Common myeloid progenitor, CD34-positive (primary cell): ENCODE measurements around the gene FNIP2.

Experiments used
- CTCF ChIA-PET: fragments of 350-600 bp; sonication (Branson Sonifier 250); formaldehyde crosslinking; loops from one replicate; lab custom pipeline; 2021; ENCODE audit warnings: antibody characterized with exemption; lab: Charles Lee
- POLR2A ChIA-PET: fragments of 350-600 bp; sonication (Branson Sonifier 250); formaldehyde crosslinking; loops from one replicate; lab custom pipeline; 2021; ENCODE audit warnings: antibody characterized with exemption; lab: Charles Lee
- DNase-seq, 3 donors: peaks; one replicate each; pipeline versions ENCODE4 v3.0.0 to v3.0.0-alpha.2; 2013
- H3K27ac ChIP-seq, 2 experiments: 1 replicate in 1 of 2; 2 replicates in 1 of 2; pipeline ENCODE4 v1.7.0; 2013; ENCODE audit warnings: inconsistent platforms in 2 of 2, low read length in 2 of 2, mild to moderate bottlenecking in 2 of 2, low read depth in 1 of 2, moderate library complexity in 1 of 2; ENCODE audit not compliant: severe bottlenecking in 2 of 2, insufficient read depth in 1 of 2, poor library complexity in 1 of 2
- H3K27me3 ChIP-seq, 5 experiments: replicated peaks in 2 of 5; 1 replicate in 3 of 5; 2 replicates in 2 of 5; pipeline versions ENCODE4 v1.6.1 to v1.7.0; 2013; ENCODE audit warnings: low read length in 4 of 5, mild to moderate bottlenecking in 2 of 5, moderate library complexity in 2 of 5, inconsistent platforms in 1 of 5; ENCODE audit not compliant: insufficient read depth in 5 of 5, control insufficient read depth in 4 of 5
- H3K36me3 ChIP-seq, 4 experiments: 1 replicate in 2 of 4; 2 replicates in 2 of 4; pipeline versions ENCODE4 v1.6.1 to v1.7.0; 2013; ENCODE audit warnings: low read length in 3 of 4, control low read depth in 1 of 4, mild to moderate bottlenecking in 1 of 4; ENCODE audit not compliant: control insufficient read depth in 4 of 4, insufficient read depth in 4 of 4
- H3K4me1 ChIP-seq, 4 experiments: 1 replicate in 3 of 4; 2 replicates in 1 of 4; pipeline versions ENCODE4 v1.6.1 to v1.7.1; 2013; ENCODE audit warnings: low read length in 3 of 4, mild to moderate bottlenecking in 3 of 4, control low read depth in 1 of 4, inconsistent platforms in 1 of 4, moderate library complexity in 1 of 4; ENCODE audit not compliant: control insufficient read depth in 4 of 4, insufficient read depth in 4 of 4; ENCODE audit errors: control extremely low read depth in 1 of 4
- H3K4me3 ChIP-seq, 7 experiments: 1 replicate in 4 of 7; 2 replicates in 3 of 7; pipeline versions ENCODE4 v1.5.1 to v1.7.0; 2013; ENCODE audit warnings: mild to moderate bottlenecking in 7 of 7, low read length in 6 of 7, moderate library complexity in 6 of 7, inconsistent platforms in 2 of 7, low read depth in 2 of 7, control low read depth in 1 of 7; ENCODE audit not compliant: insufficient read depth in 4 of 7, control insufficient read depth in 1 of 7; ENCODE audit errors: extremely low read depth in 1 of 7
- H3K9me3 ChIP-seq, 5 experiments: 1 replicate in 4 of 5; 2 replicates in 1 of 5; pipeline versions ENCODE4 v1.6.1 to v1.7.1; 2013; ENCODE audit warnings: low read length in 4 of 5, mild to moderate bottlenecking in 2 of 5, inconsistent platforms in 1 of 5, low read depth in 1 of 5, moderate library complexity in 1 of 5; ENCODE audit not compliant: control insufficient read depth in 4 of 5, insufficient read depth in 2 of 5; ENCODE audit errors: control extremely low read depth in 1 of 5
- WGBS: methylation state at CpG from one replicate; pipeline ENCODE4 v1.1.5; 2013; ENCODE audit not compliant: insufficient coverage; 5-methylcytosine and 5-hydroxymethylcytosine counted together

The FNIP2 gene

GRCh38 chr4:158760866-158761265, 8.0 kb upstream of the FNIP2 start:
- Histone ChIP-seq H3K4me1 (no peaks in the 10 kb centered on the region), H3K9me3 (peaks cover 0 to 4% (median 0%) of the 10 kb centered on the region in 5 experiments), H3K27me3 (no peaks in the 10 kb centered on the region), H3K27ac (no peak overlapping the region), H3K4me3 (no peak overlapping the region), H3K36me3 (no peaks in the 10 kb centered on the region)
- no peak for DNase-seq
- WGBS = 100% methylated on average over 1 of the region's 4 CpGs
- ChIA-PET CTCF (no interaction called here), POLR2A (no interaction called here)

DNA sequence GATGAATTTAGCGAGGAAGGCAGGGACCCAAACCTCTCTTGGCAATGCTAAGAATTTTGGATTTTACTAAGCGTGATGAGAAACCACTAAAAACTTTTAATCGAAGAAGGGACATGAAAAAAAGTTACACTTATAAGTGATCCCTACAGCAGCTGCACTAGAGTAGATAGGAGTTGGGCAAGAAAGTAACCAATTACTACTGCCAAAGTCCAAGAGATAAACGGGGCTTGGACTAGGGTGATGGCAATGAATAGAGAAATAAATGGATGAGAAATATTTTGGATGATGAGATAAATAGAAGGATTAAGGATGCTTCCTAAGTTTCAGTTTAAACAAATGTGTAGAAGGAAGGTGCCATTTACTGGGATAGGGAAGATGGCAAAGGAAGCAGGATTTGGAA, 6.3 kb upstream of the FNIP2 start:
- H3K36me3 ChIP-seq = no peaks in the 10 kb centered on the region
- DNase-seq = no peak
- H3K27me3 ChIP-seq = no peaks in the 10 kb centered on the region
- POLR2A ChIA-PET = no interaction called here
- WGBS = 88% methylated on average over 4 of the region's 4 CpGs
- no peak overlapping the region for H3K4me3 ChIP-seq
- no peaks in the 10 kb centered on the region for H3K9me3 ChIP-seq
- peaks cover 0 to 8% (median 1%) of the 10 kb centered on the region in 4 experiments for H3K4me1 ChIP-seq
- CTCF ChIA-PET = interaction anchor here (0.9 to 1.8 kb wide), 3 partner anchors 11 to 23 kb away, joined by 3 to 5 read pairs (median 4); no protein-coding TSS in a partner anchor
- H3K27ac ChIP-seq = no peak overlapping the region

DNA sequence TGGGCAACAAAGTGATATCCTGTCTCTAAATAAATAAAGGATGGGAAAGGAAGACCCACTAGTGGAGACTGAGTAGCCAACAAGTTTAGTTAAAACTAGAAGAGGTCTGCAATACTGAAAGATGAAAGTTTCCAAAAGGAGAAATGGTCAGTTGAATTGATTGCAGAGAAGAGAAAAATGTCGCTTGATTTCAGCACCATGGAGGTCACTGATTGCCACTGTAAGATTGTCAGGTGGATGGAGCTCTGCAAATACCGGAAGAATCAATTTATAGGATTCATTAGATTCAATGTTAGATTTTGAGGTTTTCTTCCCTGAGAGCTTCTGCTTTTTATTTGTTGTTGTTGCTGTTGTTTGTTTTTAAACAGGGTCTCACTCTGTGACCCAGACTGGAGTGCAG, 5.4 kb upstream of the FNIP2 start:
- Histone ChIP-seq H3K27ac (no peak overlapping the region), H3K4me3 (no peak overlapping the region), H3K4me1 (peaks cover 0 to 15% (median 6%) of the 10 kb centered on the region in 4 experiments), H3K27me3 (no peaks in the 10 kb centered on the region), H3K9me3 (no peaks in the 10 kb centered on the region), H3K36me3 (no peaks in the 10 kb centered on the region)
- DNase-seq = no peak
- ChIA-PET POLR2A (no interaction called here), CTCF (interaction anchor here (0.9 to 1.8 kb wide), 5 partner anchors 11 to 55 kb away, joined by 3 to 5 read pairs (median 3); no protein-coding TSS in a partner anchor)
- WGBS = 50% methylated on average over 2 of the region's 2 CpGs

- H3K27ac ChIP-seq = no peak overlapping the region
- H3K4me3 ChIP-seq = no peak overlapping the region
- H3K36me3 ChIP-seq = no peaks in the 10 kb centered on the region
- H3K4me1 ChIP-seq = peaks cover 10 to 35% (median 21%) of the 10 kb centered on the region in 4 experiments
- no peaks in the 10 kb centered on the region for H3K27me3 ChIP-seq
- WGBS = 43% methylated on average over 5 of the region's 6 CpGs
- POLR2A ChIA-PET = no interaction called here
- no peaks in the 10 kb centered on the region for H3K9me3 ChIP-seq
- DNase-seq = peak in 2 of 3 donors; percentile 62 to 83
- CTCF ChIA-PET = interaction anchor here (0.6 to 4.0 kb wide), 4 partner anchors 11 to 401 kb away, joined by 3 to 17 read pairs (median 3); no protein-coding TSS in a partner anchor
Observed at GRCh38 chr4:158766434-158767044, 2.3 kb upstream of the FNIP2 start.

GRCh38 chr4:158767451-158767850, 1.4 kb upstream of the FNIP2 start:
- WGBS = no CpG with 5 or more reads among the region's 2 CpGs
- CTCF ChIA-PET = interaction anchor here (0.6 to 4.0 kb wide), 4 partner anchors 12 to 400 kb away, joined by 3 to 17 read pairs (median 4); no protein-coding TSS in a partner anchor
- Histone ChIP-seq H3K27ac (no peak overlapping the region), H3K27me3 (no peaks in the 10 kb centered on the region), H3K4me3 (no peak overlapping the region), H3K36me3 (no peaks in the 10 kb centered on the region), H3K9me3 (no peaks in the 10 kb centered on the region), H3K4me1 (peaks cover 10 to 41% (median 28%) of the 10 kb centered on the region in 4 experiments)
- no peak for DNase-seq
- POLR2A ChIA-PET = no interaction called here

GRCh38 chr4:158769175-158769921, 522 bp downstream of the FNIP2 start:
- Histone ChIP-seq H3K4me1 (peaks cover 10 to 41% (median 28%) of the 10 kb centered on the region in 4 experiments), H3K9me3 (no peaks in the 10 kb centered on the region), H3K36me3 (no peaks in the 10 kb centered on the region), H3K27me3 (no peaks in the 10 kb centered on the region), H3K27ac (peak overlapping the region; percentile 36 to 79), H3K4me3 (peak overlapping the region; percentile 74 to 93 (median 88))
- ChIA-PET CTCF (interaction anchor here (1.0 to 4.0 kb wide), 6 partner anchors 9 to 82 kb away, joined by 3 to 17 read pairs (median 6); no protein-coding TSS in a partner anchor), POLR2A (interaction anchor here (0.9 kb wide), 1 partner anchor 41 kb away, joined by 3 read pairs; no protein-coding TSS in a partner anchor)
- peak in 2 of 3 donors; percentile 84 to 89 for DNase-seq
- 0% methylated on average over 23 of the region's 49 CpGs for WGBS
